Measurements from ENCODE around the gene ARHGEF5.
"Not testable (repeated sequence)": the region's sequence is repeated elsewhere in the genome, so short reads cannot be mapped to it uniquely, and the experiment has no call there.

The ARHGEF5 gene

GRCh38 chr7:144355176-144355822, at the start of gene ARHGEF5:
TSS of gene ARHGEF5 (plus strand) at chr7:144355402. CDS start at chr7:144362670, 7,268 bp downstream.
- H3K27ac ChIP-seq; DNase-seq (ENCODE audit: low read depth, low spot score): not testable (repeated sequence)

- not testable (repeated sequence) for DNase-seq (ENCODE audit: low read depth, low spot score); H3K27ac ChIP-seq
These were observed 45.5 kb upstream of the ARHGEF5 start for GRCh38 chr7:144309702-144310101.

- H3K27ac ChIP-seq; DNase-seq (ENCODE audit: low read depth, low spot score): not testable (repeated sequence)
These were observed 44.0 kb upstream of the ARHGEF5 start for GRCh38 chr7:144311218-144311617.

GRCh38 chr7:144311872-144312469, 43.2 kb upstream of the ARHGEF5 start, which contains the start of gene OR2A1:
TSS of gene OR2A1 (plus strand) at chr7:144312419. CDS start at chr7:144318125, 5,706 bp downstream.
- not testable (repeated sequence) for H3K27ac ChIP-seq; DNase-seq (ENCODE audit: low read depth, low spot score)

DNA sequence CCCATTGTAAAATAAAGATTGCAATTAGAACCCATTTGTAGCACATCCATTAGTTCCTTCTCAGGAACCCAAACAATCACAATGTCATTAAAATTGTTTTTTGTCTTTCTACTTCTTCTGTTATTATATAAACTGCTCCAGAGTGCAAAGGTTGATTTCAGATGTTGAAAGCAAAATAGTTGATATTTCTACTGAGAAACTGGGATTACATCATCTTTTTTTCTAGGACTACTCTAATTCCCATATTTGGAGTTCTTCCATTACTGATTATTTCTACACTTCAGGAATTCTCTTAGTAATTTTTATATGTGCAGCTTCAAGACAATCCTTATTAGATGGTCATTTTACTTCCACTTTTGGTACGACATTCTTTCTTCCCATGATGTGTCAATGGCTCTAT, 37.7 kb upstream of the ARHGEF5 start:
- DNase-seq (ENCODE audit: low read depth, low spot score); H3K27ac ChIP-seq: not testable (repeated sequence)

GRCh38 chr7:144319547-144319946, 35.7 kb upstream of the ARHGEF5 start:
- DNase-seq (ENCODE audit: low read depth, low spot score), result not testable (repeated sequence)

DNA sequence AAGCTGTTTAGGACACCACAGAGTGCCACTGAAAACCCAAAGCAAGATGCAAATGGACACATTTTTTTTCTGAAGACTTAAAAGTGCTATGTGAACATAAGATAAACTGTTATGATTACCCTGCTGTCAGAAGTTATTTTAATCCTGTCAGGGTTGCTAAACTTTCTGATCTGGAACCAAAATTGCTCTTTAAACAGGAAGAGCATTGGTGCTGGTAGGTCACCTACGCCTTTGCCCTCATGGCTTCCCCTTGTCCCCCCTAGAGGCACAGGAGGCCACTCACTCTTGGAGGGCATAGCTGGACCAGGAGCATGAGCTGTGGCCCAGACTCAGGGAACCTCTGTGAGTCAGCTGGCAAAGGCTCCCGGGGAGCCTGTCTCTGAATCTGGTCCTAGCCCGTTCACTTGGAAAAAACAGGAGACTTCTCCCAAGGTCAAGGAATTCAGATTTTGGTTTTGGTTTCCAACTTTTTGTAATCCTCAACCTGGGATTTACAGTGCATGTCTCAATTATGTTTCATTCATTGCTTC, 33.5 kb upstream of the ARHGEF5 start:
- not testable (repeated sequence) for H3K27ac ChIP-seq; DNase-seq (ENCODE audit: low read depth, low spot score)

More at GRCh38 chr7:144319547-144319946, 35.7 kb upstream of the ARHGEF5 start:
- H3K27ac ChIP-seq, result not testable (repeated sequence)

DNA sequence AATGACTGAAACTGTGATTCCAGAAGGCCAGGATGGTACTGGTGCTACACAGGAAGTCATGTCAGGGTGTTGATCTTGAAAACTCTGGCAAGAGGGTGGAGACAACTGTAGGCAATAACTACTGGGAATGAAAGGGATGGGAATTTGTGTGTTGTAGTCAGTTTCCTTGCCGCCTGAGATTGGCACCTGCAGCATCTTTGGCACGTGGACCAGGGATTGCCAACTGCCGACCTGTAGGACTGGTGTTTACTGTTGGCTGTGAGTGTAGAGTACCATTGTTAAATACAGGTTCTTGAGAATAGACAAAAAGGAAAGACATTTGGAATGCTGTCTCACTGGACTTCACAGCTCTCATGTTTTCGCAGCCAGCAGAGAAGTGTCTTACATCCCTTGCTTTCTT, 31.8 kb upstream of the ARHGEF5 start:
- not testable (repeated sequence) for DNase-seq (ENCODE audit: low read depth, low spot score)

DNA sequence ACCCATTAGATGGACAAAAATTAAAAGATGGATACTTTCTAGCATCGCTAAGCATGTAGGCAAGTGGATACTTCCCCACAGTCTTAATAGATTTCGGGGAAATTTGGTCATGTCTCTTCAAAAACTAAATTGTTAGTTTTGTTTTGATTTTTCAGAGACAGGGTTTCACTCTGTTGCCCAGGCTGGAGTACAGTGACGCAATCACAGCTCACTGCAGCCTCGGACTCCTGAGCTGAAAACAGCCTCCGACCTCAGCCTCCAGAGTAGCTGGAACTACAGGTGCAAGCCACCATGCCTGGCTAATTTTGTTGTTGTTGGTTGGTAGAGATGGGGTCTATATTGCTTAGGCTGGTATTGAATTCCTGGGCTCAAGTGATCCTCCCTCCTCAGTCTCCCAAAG, 29.3 kb upstream of the ARHGEF5 start:
- DNase-seq (ENCODE audit: low read depth, low spot score); H3K27ac ChIP-seq: not testable (repeated sequence)

More for the DNA sequence above, 31.8 kb upstream of the ARHGEF5 start:
- not testable (repeated sequence) for H3K27ac ChIP-seq

DNA sequence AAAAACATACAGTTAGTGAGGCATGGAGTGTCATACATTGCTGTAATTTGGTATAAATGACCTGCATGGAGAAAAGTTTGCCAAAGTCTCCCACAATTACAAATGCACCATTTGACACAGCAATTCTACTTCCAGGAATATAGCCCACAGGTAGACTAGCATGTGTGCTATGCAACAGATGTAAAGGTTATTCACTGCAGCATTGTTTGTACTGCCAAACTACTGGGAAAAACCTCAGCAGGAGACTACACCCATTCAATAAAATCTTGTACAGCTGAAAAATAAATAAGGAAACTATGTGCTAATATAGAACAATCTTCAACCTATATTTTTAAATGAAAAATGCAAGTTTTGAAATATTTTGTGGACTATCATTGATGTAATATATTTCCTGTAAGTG, 25.2 kb upstream of the ARHGEF5 start:
- DNase-seq (ENCODE audit: low read depth, low spot score); H3K27ac ChIP-seq: not testable (repeated sequence)

- DNase-seq (ENCODE audit: low read depth, low spot score); H3K27ac ChIP-seq: not testable (repeated sequence)
These were observed 23.8 kb upstream of the ARHGEF5 start for GRCh38 chr7:144331221-144331995.

DNA sequence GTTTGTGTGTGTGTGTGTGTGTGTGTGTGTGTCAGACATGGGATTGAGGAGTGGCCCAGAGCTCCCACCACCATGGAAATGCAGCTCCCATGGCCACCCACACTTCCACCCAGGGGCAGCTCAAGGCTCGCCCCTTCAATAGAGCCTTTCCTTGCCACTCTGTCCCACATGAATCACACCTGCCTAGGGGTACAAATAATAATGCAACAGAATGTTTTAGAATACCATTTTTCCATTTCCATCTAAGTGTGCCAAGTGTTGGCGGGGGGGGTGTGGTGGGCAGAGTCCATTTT, 23.3 kb upstream of the ARHGEF5 start:
- not testable (repeated sequence) for H3K27ac ChIP-seq; DNase-seq (ENCODE audit: low read depth, low spot score)

- DNase-seq (ENCODE audit: low read depth, low spot score); H3K27ac ChIP-seq: not testable (repeated sequence)
These were observed 6.6 kb upstream of the ARHGEF5 start for GRCh38 chr7:144348625-144349024.

DNA sequence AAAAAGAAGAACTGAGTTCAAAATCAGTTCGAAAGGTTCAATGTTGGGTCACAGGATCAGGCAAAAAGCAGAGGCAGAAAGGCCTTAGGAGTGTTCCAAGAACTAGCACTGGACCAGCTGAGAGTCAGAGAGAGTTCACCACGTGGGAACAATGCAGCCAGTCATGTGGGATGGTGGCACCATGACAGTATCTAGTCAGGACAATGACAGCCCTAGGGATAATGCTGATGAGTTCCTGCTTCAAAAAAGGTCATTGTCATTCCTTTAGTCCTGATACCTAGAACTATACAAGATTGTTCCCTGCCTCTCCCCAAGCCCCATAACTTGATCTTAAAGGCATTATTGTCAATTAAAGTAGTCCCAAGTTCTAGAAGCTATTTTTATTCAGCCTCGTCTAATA, 3.5 kb upstream of the ARHGEF5 start:
- not testable (repeated sequence) for H3K27ac ChIP-seq; DNase-seq (ENCODE audit: low read depth, low spot score)

GRCh38 chr7:144356185-144356584, 983 bp downstream of the ARHGEF5 start:
- not testable (repeated sequence) for DNase-seq (ENCODE audit: low read depth, low spot score); H3K27ac ChIP-seq

DNA sequence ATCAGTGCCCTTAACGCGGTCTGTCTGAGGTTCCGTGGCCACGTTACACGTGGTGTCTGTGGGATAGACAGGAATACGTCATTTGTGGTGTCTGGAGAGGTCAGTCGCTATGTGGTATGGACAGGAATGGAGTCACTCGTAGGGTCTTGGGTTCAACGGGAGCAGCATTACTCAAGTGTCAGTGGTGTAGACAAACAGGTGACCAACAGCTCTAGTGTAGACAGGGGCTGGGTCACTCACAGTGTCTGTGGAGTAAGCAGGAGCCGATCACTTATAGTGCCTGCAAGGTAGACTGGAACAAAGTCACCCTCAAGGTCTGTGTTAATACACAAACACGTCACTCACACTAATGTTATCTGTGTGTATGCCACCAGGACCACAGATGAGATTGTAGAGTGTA, 1.7 kb downstream of the ARHGEF5 start:
- not testable (repeated sequence) for DNase-seq (ENCODE audit: low read depth, low spot score); H3K27ac ChIP-seq

- H3K27ac ChIP-seq, result not testable (repeated sequence)
These were observed 6.9 kb downstream of the ARHGEF5 start for GRCh38 chr7:144362061-144362460.

GRCh38 chr7:144365523-144365922, 10.3 kb downstream of the ARHGEF5 start:
- H3K27ac ChIP-seq; DNase-seq (ENCODE audit: low read depth, low spot score): not testable (repeated sequence)

More at GRCh38 chr7:144362061-144362460, 6.9 kb downstream of the ARHGEF5 start:
- not testable (repeated sequence) for DNase-seq (ENCODE audit: low read depth, low spot score)

DNA sequence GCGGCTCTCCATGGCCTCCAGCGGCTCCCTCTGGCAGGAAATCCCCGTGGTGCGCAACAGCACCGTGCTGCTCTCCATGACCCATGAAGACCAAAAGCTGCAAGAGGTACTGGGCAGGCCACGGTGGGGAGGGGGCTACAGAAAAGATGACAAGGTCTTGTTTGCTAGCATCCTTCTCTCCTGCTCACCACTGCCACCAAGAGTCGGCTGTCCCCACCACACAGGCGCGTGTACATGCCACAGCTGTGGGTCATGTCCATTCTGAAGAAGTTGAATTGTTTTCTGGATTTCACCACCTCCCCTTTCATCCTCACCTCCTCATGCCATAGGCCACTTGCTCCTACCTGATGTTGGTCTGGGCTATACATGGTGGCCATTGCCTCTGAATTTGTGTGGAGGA, 12.0 kb downstream of the ARHGEF5 start:
- not testable (repeated sequence) for H3K27ac ChIP-seq

DNA sequence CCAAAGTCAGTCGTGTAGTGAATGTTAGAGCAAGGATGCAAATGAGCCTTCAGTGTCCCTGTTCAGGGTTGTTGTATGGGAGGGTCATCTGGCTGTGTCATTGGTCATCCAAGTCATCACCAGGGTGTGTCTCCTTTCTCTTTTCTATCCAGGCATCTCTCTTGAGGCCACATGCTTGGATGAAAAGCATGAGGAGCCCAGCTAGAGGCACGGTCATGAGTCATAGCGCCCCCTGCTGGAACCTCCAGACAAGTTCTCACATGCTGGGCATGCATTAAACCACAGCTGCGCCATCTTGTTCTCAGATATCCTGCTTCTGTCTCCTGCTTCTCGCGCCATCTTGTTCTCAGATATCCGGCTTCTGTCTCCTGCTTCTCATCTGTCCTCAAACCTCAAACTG, 14.0 kb downstream of the ARHGEF5 start:
- not testable (repeated sequence) for H3K27ac ChIP-seq; DNase-seq (ENCODE audit: low read depth, low spot score)

More for the DNA sequence above, 12.0 kb downstream of the ARHGEF5 start:
- not testable (repeated sequence) for DNase-seq (ENCODE audit: low read depth, low spot score)

DNA sequence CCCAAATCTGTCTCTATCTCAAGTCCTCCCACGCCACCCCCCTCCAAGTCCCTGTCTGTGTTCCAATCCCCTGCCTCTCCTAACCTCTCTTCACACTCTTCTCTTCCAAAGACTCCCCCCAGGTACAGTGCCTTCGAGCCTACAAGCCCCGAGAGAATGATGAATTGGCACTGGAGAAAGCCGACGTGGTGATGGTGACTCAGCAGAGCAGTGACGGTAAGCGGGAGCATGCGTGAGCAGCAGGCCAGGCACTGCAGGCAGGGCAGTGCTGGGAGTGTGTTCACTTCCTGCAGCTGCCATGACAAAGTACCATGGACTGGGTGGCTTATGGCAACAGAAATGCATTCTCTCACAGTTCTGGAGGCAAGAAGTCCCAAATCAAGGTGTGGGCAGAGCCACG, 23.4 kb downstream of the ARHGEF5 start:
- H3K27ac ChIP-seq, result no peak overlapping the region
- DNase-seq (ENCODE audit: low read depth, low spot score), result no peak

All from epithelial cell of prostate (primary cell).